Trophoblast cell (in vitro differentiated cells and primary cell): ENCODE measurements around the gene SIX3.

Experiments
- DNase-seq, 2 donors: peaks; one replicate each; pipeline ENCODE4 v3.0.0-alpha.2; 2016
- H2AFZ ChIP-seq: 2 replicates; pipeline ENCODE4 v1.6.1; 2013; ENCODE audit warnings: low read length, moderate library complexity, mild to moderate bottlenecking; ENCODE audit not compliant: insufficient read depth, poor library complexity
- H2AK5ac ChIP-seq: 2 replicates; pipeline ENCODE4 v1.6.1; 2013; ENCODE audit warnings: mild to moderate bottlenecking, low read length
- H2BK120ac ChIP-seq: 2 replicates; pipeline ENCODE4 v1.6.1; 2013; ENCODE audit warnings: low read length, mild to moderate bottlenecking, moderate library complexity; ENCODE audit not compliant: insufficient read depth, poor library complexity
- H2BK12ac ChIP-seq: 2 replicates; pipeline ENCODE4 v1.6.1; 2013; ENCODE audit warnings: mild to moderate bottlenecking, low read length, moderate library complexity
- H2BK5ac ChIP-seq: 2 replicates; pipeline ENCODE4 v1.6.1; 2013; ENCODE audit warnings: low read length, low read depth, moderate library complexity, mild to moderate bottlenecking; ENCODE audit not compliant: poor library complexity
- H3K14ac ChIP-seq: 2 replicates; pipeline ENCODE4 v1.6.1; 2013; ENCODE audit warnings: mild to moderate bottlenecking, low read length
- H3K18ac ChIP-seq: 2 replicates; pipeline ENCODE4 v1.6.1; 2013; ENCODE audit warnings: mild to moderate bottlenecking, low read length
- H3K23ac ChIP-seq: 2 replicates; pipeline ENCODE4 v1.6.1; 2013; ENCODE audit warnings: low read length
- H3K27ac ChIP-seq: 2 replicates; pipeline ENCODE4 v1.5.1; 2013; ENCODE audit warnings: low read depth, mild to moderate bottlenecking, inconsistent platforms, low read length, moderate library complexity
- H3K27me3 ChIP-seq: 2 replicates; pipeline ENCODE4 v1.6.1; 2013; ENCODE audit warnings: inconsistent platforms, mild to moderate bottlenecking, low read length, moderate library complexity; ENCODE audit not compliant: insufficient read depth
- H3K36me3 ChIP-seq, 2 experiments: 1 replicate in 1 of 2; 2 replicates in 1 of 2; pipeline ENCODE4 v1.6.1; 2013; ENCODE audit warnings: low read length in 2 of 2, mild to moderate bottlenecking in 2 of 2, moderate library complexity in 1 of 2; ENCODE audit not compliant: insufficient read depth in 2 of 2, control insufficient read depth in 1 of 2
- H3K4ac ChIP-seq: 2 replicates; pipeline ENCODE4 v1.6.1; 2013; ENCODE audit warnings: low read depth, mild to moderate bottlenecking, low read length, moderate library complexity
- H3K4me1 ChIP-seq, 2 experiments: 1 replicate in 1 of 2; 2 replicates in 1 of 2; pipeline ENCODE4 v1.6.1; 2013; ENCODE audit warnings: low read length in 2 of 2, mild to moderate bottlenecking in 2 of 2, moderate library complexity in 1 of 2; ENCODE audit not compliant: insufficient read depth in 2 of 2, control insufficient read depth in 1 of 2
- H3K4me2 ChIP-seq: 2 replicates; pipeline ENCODE4 v1.6.1; 2013; ENCODE audit warnings: inconsistent platforms, mild to moderate bottlenecking, low read length, moderate library complexity
- H3K4me3 ChIP-seq: 2 replicates; pipeline ENCODE4 v1.5.1; 2013; ENCODE audit warnings: mild to moderate bottlenecking, low read depth, low read length, inconsistent platforms
- H3K79me1 ChIP-seq: one replicate; pipeline ENCODE4 v1.6.1; 2013; ENCODE audit warnings: low read length
- H3K79me2 ChIP-seq: 2 replicates; pipeline ENCODE4 v1.6.1; 2013; ENCODE audit warnings: low read length, mild to moderate bottlenecking; ENCODE audit not compliant: control insufficient read depth, insufficient read depth, poor library complexity
- H3K9ac ChIP-seq: 2 replicates; pipeline ENCODE4 v1.6.1; 2013; ENCODE audit warnings: mild to moderate bottlenecking, low read length
- H3K9me3 ChIP-seq: 2 replicates; pipeline ENCODE4 v1.6.1; 2013; ENCODE audit warnings: low read depth, mild to moderate bottlenecking, control low read depth, inconsistent platforms, low read length; ENCODE audit not compliant: insufficient read depth
- H4K12ac ChIP-seq: 2 replicates; pipeline ENCODE4 v1.6.1; 2013; ENCODE audit warnings: low read depth, mild to moderate bottlenecking, low read length, moderate library complexity
- H4K8ac ChIP-seq: 2 replicates; pipeline ENCODE4 v1.6.1; 2013; ENCODE audit warnings: low read depth, mild to moderate bottlenecking, low read length, moderate library complexity
- H4K91ac ChIP-seq: one replicate; pipeline ENCODE4 v1.6.1; 2013; ENCODE audit warnings: low read depth, mild to moderate bottlenecking, low read length, moderate library complexity
- WGBS: extraction: QIAGEN DNeasy Blood & Tissue Kit; methylation state at CpG from one replicate; pipeline ENCODE4 v1.1.7; 2013; ENCODE audit warnings: missing lambda C conversion rate; ENCODE audit not compliant: insufficient read length, insufficient coverage; ENCODE audit errors: extremely low coverage; 5-methylcytosine and 5-hydroxymethylcytosine counted together

The SIX3 gene

GRCh38 chr2:44945676-44946371, 4.3 kb downstream of the SIX3 start:
- Histone ChIP-seq H3K79me1 (no peaks in the 10 kb centered on the region), H2BK5ac (no peak overlapping the region), H3K4me2 (no peak overlapping the region), H3K79me2 (no peaks in the 10 kb centered on the region), H3K23ac (no peak overlapping the region), H3K9me3 (peaks cover 8% of the 10 kb centered on the region), H3K4me3 (no peak overlapping the region), H3K14ac (no peak overlapping the region), H4K91ac (no peak overlapping the region), H4K12ac (no peak overlapping the region), H3K18ac (no peak overlapping the region), H2BK120ac (no peak overlapping the region), H2AK5ac (no peak overlapping the region), H2BK12ac (no peak overlapping the region), H3K36me3 (no peaks in the 10 kb centered on the region), H4K8ac (no peak overlapping the region), H3K27ac (no peak overlapping the region), H3K4me1 (peaks cover 5 to 18% of the 10 kb centered on the region in 2 experiments), H3K4ac (no peak overlapping the region), H3K9ac (no peak overlapping the region), H2AFZ (no peak overlapping the region), H3K27me3 (peaks cover 95% of the 10 kb centered on the region)
- DNase-seq = no peak
- WGBS = no CpG with 5 or more reads among the region's 16 CpGs

- H3K18ac ChIP-seq = no peak overlapping the region
- no peak overlapping the region for H3K4ac ChIP-seq
- no peak overlapping the region for H4K8ac ChIP-seq
- H4K91ac ChIP-seq = no peak overlapping the region
- no peaks in the 10 kb centered on the region for H3K79me1 ChIP-seq
- DNase-seq = no peak
- peaks cover 5 to 17% of the 10 kb centered on the region in 2 experiments for H3K4me1 ChIP-seq
- H3K9me3 ChIP-seq = peaks cover 10% of the 10 kb centered on the region
- H2BK12ac ChIP-seq = no peak overlapping the region
- H3K9ac ChIP-seq = no peak overlapping the region
- no peak overlapping the region for H3K4me2 ChIP-seq
- no peaks in the 10 kb centered on the region for H3K36me3 ChIP-seq
- no peak overlapping the region for H3K14ac ChIP-seq
- no peak overlapping the region for H2AFZ ChIP-seq
- H2BK120ac ChIP-seq = no peak overlapping the region
- no peaks in the 10 kb centered on the region for H3K79me2 ChIP-seq
- H4K12ac ChIP-seq = no peak overlapping the region
- no CpG with 5 or more reads among the region's 11 CpGs for WGBS
- H2AK5ac ChIP-seq = no peak overlapping the region
- no peak overlapping the region for H3K23ac ChIP-seq
- no peak overlapping the region for H3K27ac ChIP-seq
- H3K27me3 ChIP-seq = peaks cover 96% of the 10 kb centered on the region
- H3K4me3 ChIP-seq = no peak overlapping the region
- no peak overlapping the region for H2BK5ac ChIP-seq
Measured at GRCh38 chr2:44946372-44947027, 5.0 kb downstream of the SIX3 start.

GRCh38 chr2:44947028-44947375, 5.5 kb downstream of the SIX3 start:
- no peak overlapping the region for H2BK120ac ChIP-seq
- peaks cover 5 to 12% of the 10 kb centered on the region in 2 experiments for H3K4me1 ChIP-seq
- peaks cover 10% of the 10 kb centered on the region for H3K9me3 ChIP-seq
- no peak overlapping the region for H2AFZ ChIP-seq
- no peak for DNase-seq
- no peak overlapping the region for H2AK5ac ChIP-seq
- no peak overlapping the region for H4K91ac ChIP-seq
- H3K9ac ChIP-seq = no peak overlapping the region
- H3K4me2 ChIP-seq = no peak overlapping the region
- no peak overlapping the region for H3K4me3 ChIP-seq
- no CpG with 5 or more reads among the region's 5 CpGs for WGBS
- H2BK5ac ChIP-seq = no peak overlapping the region
- H3K14ac ChIP-seq = no peak overlapping the region
- H3K18ac ChIP-seq = no peak overlapping the region
- H3K36me3 ChIP-seq = no peaks in the 10 kb centered on the region
- H3K27ac ChIP-seq = no peak overlapping the region
- no peak overlapping the region for H2BK12ac ChIP-seq
- H3K79me2 ChIP-seq = no peaks in the 10 kb centered on the region
- peaks cover 95% of the 10 kb centered on the region for H3K27me3 ChIP-seq
- H3K23ac ChIP-seq = no peak overlapping the region
- no peak overlapping the region for H4K12ac ChIP-seq
- H4K8ac ChIP-seq = no peak overlapping the region
- H3K4ac ChIP-seq = no peak overlapping the region
- H3K79me1 ChIP-seq = no peaks in the 10 kb centered on the region

- Histone ChIP-seq H3K4me3 (no peak overlapping the region), H4K91ac (no peak overlapping the region), H3K23ac (peak overlapping the region; percentile 63), H3K4me1 (peaks cover 6 to 12% of the 10 kb centered on the region in 2 experiments), H2BK12ac (no peak overlapping the region), H3K4ac (no peak overlapping the region), H3K79me1 (no peaks in the 10 kb centered on the region), H2AK5ac (no peak overlapping the region), H2AFZ (no peak overlapping the region), H2BK5ac (no peak overlapping the region), H3K14ac (no peak overlapping the region), H4K8ac (no peak overlapping the region), H3K4me2 (no peak overlapping the region), H3K9me3 (peaks cover 10% of the 10 kb centered on the region), H3K18ac (no peak overlapping the region), H3K27me3 (peaks cover 95% of the 10 kb centered on the region), H3K36me3 (no peaks in the 10 kb centered on the region), H3K79me2 (no peaks in the 10 kb centered on the region), H2BK120ac (no peak overlapping the region), H4K12ac (no peak overlapping the region), H3K27ac (no peak overlapping the region), H3K9ac (no peak overlapping the region)
- no peak for DNase-seq
- no CpG with 5 or more reads among the region's 18 CpGs for WGBS
Measured at GRCh38 chr2:44948565-44949328, 7.2 kb downstream of the SIX3 start.
